HCT116 (cell line): ENCODE data around the gene ROR2. TPM values are rescaled to one million over a fixed set of nuclear protein-coding genes. Genes with fewer than 3 reads are reported as not detected.

ENCODE experiments used
- ATAC-seq: fragments of 200-7000 bp; cut with Tn5 transposase; 2 replicates; pipeline ENCODE4 v1.9.1; 2020; ENCODE audit warnings: mild to moderate bottlenecking, moderate library complexity
- BruUV-seq: library from RNA; stranded (reverse); fragments of 400-500 nt; replicated peaks from 2 replicates; lab custom pipeline; 2021; lab: Mats Ljungman, UMichigan
- CTCF ChIA-PET: fragments of 300-600 bp; sonication (Branson Sonifier 250); formaldehyde crosslinking; loops from one replicate; lab custom pipeline; 2021; ENCODE audit warnings: antibody characterized with exemption; lab: Charles Lee
- POLR2A ChIA-PET: fragments of 300-600, 350-600 bp; sonication (Branson Sonifier 250); formaldehyde crosslinking; loops from one replicate; lab custom pipeline; 2021; ENCODE audit warnings: antibody characterized with exemption; lab: Charles Lee
- RAD21 ChIA-PET, 2 experiments: fragments of 300-600 bp; sonication (Branson Sonifier 250); formaldehyde crosslinking; loops; one replicate each; lab custom pipeline; 2023; ENCODE audit warnings: low total read pairs in 2 of 2; ENCODE audit not compliant: uncharacterized antibody in 2 of 2, unreplicated experiment in 2 of 2, low non-redundant PET in 1 of 2; lab: Charles Lee
- DNase-seq: peaks from one replicate; pipeline ENCODE4 v3.0.0-alpha.2; 2010; ENCODE audit warnings: low read depth, low spot score
- H2AFZ ChIP-seq: fragments of 200-600 bp; shearing (Covaris generic), sonication (generic); 2 replicates; pipeline ENCODE4 v1.6.1; 2017; ENCODE audit warnings: low read depth, mixed run types, mixed read lengths, antibody characterized with exemption, low read length; ENCODE audit not compliant: poor library complexity, severe bottlenecking
- H3K27ac ChIP-seq: 2 replicates; pipeline ENCODE4 v1.5.1; 2012; ENCODE audit warnings: low read depth, low read length
- H3K27me3 ChIP-seq: fragments of 200-600 bp; sonication (generic); 2 replicates; pipeline ENCODE4 v1.6.1; 2016; ENCODE audit warnings: mixed run types, low read length, mixed read lengths; ENCODE audit not compliant: insufficient read depth
- H3K36me3 ChIP-seq, 2 experiments: fragments of 200-500 bp in 1 of 2; fragments of 200-600 bp in 1 of 2; sonication (Bioruptor generic) in 1 of 2; sonication (generic) in 1 of 2; 2 replicates each; pipeline versions ENCODE4 v1.5.1 to v1.6.1; 2014 to 2016; ENCODE audit warnings: low read length in 2 of 2, inconsistent platforms in 1 of 2, mixed read lengths in 1 of 2, mixed run types in 1 of 2; ENCODE audit not compliant: insufficient read depth in 2 of 2, control insufficient read depth in 1 of 2
- H3K4me1 ChIP-seq, 2 experiments: fragments of 200-600 bp in 1 of 2; sonication (generic) in 1 of 2; 2 replicates each; pipeline versions ENCODE4 v1.5.1 to v1.6.1; 2012 to 2017; ENCODE audit warnings: low read length in 2 of 2, inconsistent platforms in 1 of 2, mild to moderate bottlenecking in 1 of 2, mixed read lengths in 1 of 2, mixed run types in 1 of 2, moderate library complexity in 1 of 2; ENCODE audit not compliant: insufficient read depth in 2 of 2, control insufficient read depth in 1 of 2
- H3K4me2 ChIP-seq: fragments of 200-600 bp; sonication (generic); 2 replicates; pipeline ENCODE4 v1.6.1; 2017; ENCODE audit warnings: mixed run types, low read length, mixed read lengths
- H3K4me3 ChIP-seq, 2 experiments: fragments of 200-600 bp in 1 of 2; sonication (generic) in 1 of 2; replicated peaks in 1 of 2; 2 replicates each; pipeline ENCODE4 v1.5.1; 2011 to 2016; ENCODE audit warnings: low read length in 2 of 2, control low read depth in 1 of 2, low read depth in 1 of 2, mild to moderate bottlenecking in 1 of 2, mixed read lengths in 1 of 2, mixed run types in 1 of 2
- H3K79me2 ChIP-seq: fragments of 200-600 bp; sonication (generic); 2 replicates; pipeline ENCODE4 v1.6.1; 2017; ENCODE audit warnings: mild to moderate bottlenecking, mixed run types, low read length, moderate library complexity, mixed read lengths; ENCODE audit not compliant: insufficient read depth
- H3K9ac ChIP-seq: fragments of 200-600 bp; sonication (generic); 2 replicates; pipeline ENCODE4 v1.6.1; 2016; ENCODE audit warnings: low read length, mixed read lengths
- H3K9me2 ChIP-seq: fragments of 200-600 bp; sonication (generic), shearing (Covaris generic); 2 replicates; pipeline ENCODE4 v1.6.1; 2017; ENCODE audit warnings: mixed run types, mild to moderate bottlenecking, moderate library complexity; ENCODE audit not compliant: insufficient read depth
- H3K9me3 ChIP-seq, 2 experiments: fragments of 200-500 bp in 1 of 2; fragments of 200-600 bp in 1 of 2; sonication (Bioruptor generic) in 1 of 2; sonication (generic) in 1 of 2; 2 replicates each; pipeline ENCODE4 v1.6.1; 2014 to 2017; ENCODE audit warnings: low read length in 2 of 2, mixed read lengths in 2 of 2, inconsistent platforms in 1 of 2, low read depth in 1 of 2, mild to moderate bottlenecking in 1 of 2, mixed run types in 1 of 2, moderate library complexity in 1 of 2; ENCODE audit not compliant: control insufficient read depth in 1 of 2, insufficient read depth in 1 of 2
- H4K20me1 ChIP-seq: fragments of 200-600 bp; sonication (generic), shearing (Covaris generic); 2 replicates; pipeline ENCODE4 v1.6.1; 2017; ENCODE audit warnings: mixed run types, mild to moderate bottlenecking, moderate library complexity; ENCODE audit not compliant: insufficient read depth
- CEBPB ChIP-seq: IDR thresholded peaks from 2 replicates; pipeline ENCODE4 v1.6.1; 2012; ENCODE audit warnings: low read depth
- EZH2 ChIP-seq: fragments of 200-600 bp; sonication (generic); IDR thresholded peaks from 2 replicates; pipeline ENCODE4 v1.6.1; 2017; ENCODE audit warnings: antibody characterized with exemption, mixed run types
- EZH2phosphoT487 ChIP-seq: fragments of 200-600 bp; IDR thresholded peaks from 2 replicates; pipeline ENCODE4 v1.6.1; 2018; ENCODE audit warnings: antibody characterized with exemption, borderline replicate concordance
- FOSL1 ChIP-seq: IDR thresholded peaks from 2 replicates; pipeline ENCODE4 v1.6.1; 2012; ENCODE audit warnings: low read depth
- JUND ChIP-seq: IDR thresholded peaks from 2 replicates; pipeline ENCODE4 v1.6.1; 2012
- POLR2A ChIP-seq: IDR thresholded peaks from 2 replicates; pipeline ENCODE4 v1.7.0; 2011; ENCODE audit warnings: borderline replicate concordance; ENCODE audit not compliant: insufficient read depth, insufficient read length; ENCODE audit errors: extremely low read depth
- RAD21 ChIP-seq: IDR thresholded peaks from 2 replicates; pipeline ENCODE4 v1.6.1; 2012; ENCODE audit warnings: low read depth, mild to moderate bottlenecking
- ZNF274 ChIP-seq: fragments of 200-500 bp; sonication (Bioruptor generic); IDR thresholded peaks from 2 replicates; pipeline ENCODE4 v1.6.1; 2014; ENCODE audit warnings: mild to moderate bottlenecking, low read depth, low read length, inconsistent platforms
- intact Hi-C: fragments of 100-400 bp; cut with micrococcal nuclease; formaldehyde crosslinking; loops from 2 replicates; pipeline ENCODE4 v1.10.0; 2022
- total RNA-seq: library from RNA; stranded (reverse); gene quantifications from one replicate; pipeline ENCODE4 v1.2.1, GENCODE V29; 2021; ENCODE audit not compliant: unreplicated experiment
- TF ChIP-seq, protein P1 (sequence below), 3 experiments: fragments of 200-600 bp in 1 of 3; sonication (generic) in 1 of 3; IDR thresholded peaks in 2 of 3; conservative IDR thresholded peaks in 1 of 3; 2 replicates each; pipeline ENCODE4 v1.5.1; 2012 to 2017; ENCODE audit warnings: low read depth in 2 of 3, low read length in 2 of 3, antibody characterized with exemption in 1 of 3, borderline replicate concordance in 1 of 3, control low read depth in 1 of 3, mild to moderate bottlenecking in 1 of 3, mixed read lengths in 1 of 3, mixed run types in 1 of 3, moderate library complexity in 1 of 3; ENCODE audit not compliant: insufficient read depth in 1 of 3

The ROR2 gene
- total RNA-seq, 1 experiment from 2014 or later, result 15.7 TPM

DNA sequence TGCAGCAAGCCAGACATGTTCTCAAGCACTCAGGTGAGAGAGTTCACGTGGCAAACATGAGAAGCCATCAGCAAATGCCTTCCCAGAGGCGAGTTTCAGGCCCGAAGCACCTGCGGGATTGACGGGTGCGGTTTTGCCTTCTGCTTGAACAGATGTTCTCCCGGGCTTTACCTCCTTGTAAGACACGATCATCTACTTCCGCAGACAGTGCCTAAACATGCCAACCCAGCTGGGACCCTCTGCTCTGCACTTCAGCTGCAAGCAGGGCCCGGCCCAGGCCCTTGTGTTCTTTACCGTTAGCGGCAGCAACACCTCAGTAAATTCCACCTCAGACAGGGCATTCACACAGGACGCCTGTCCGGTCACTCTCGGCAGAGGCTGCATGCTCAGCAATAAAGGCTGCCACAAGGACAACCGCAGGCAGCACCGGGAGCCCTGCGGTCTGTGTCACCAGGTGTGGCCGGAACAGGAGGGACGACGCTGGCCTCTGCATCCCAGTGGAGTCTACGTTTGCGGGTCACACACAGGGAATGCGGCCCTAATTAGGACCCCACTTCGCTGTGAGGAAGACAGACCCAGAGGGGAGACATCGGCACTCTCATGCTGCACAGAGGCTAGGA, 139.6 kb downstream of the ROR2 start (continued):
- TF ChIP-seq EZH2, result no peak
- no peak for TF ChIP-seq POLR2A
- TF ChIP-seq, protein P1, sequence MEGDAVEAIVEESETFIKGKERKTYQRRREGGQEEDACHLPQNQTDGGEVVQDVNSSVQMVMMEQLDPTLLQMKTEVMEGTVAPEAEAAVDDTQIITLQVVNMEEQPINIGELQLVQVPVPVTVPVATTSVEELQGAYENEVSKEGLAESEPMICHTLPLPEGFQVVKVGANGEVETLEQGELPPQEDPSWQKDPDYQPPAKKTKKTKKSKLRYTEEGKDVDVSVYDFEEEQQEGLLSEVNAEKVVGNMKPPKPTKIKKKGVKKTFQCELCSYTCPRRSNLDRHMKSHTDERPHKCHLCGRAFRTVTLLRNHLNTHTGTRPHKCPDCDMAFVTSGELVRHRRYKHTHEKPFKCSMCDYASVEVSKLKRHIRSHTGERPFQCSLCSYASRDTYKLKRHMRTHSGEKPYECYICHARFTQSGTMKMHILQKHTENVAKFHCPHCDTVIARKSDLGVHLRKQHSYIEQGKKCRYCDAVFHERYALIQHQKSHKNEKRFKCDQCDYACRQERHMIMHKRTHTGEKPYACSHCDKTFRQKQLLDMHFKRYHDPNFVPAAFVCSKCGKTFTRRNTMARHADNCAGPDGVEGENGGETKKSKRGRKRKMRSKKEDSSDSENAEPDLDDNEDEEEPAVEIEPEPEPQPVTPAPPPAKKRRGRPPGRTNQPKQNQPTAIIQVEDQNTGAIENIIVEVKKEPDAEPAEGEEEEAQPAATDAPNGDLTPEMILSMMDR (IDR thresholded peaks at IDR 0.05 in 2 of 3, conservative IDR thresholded peaks at IDR 0.05 in 1 of 3; ENCODE audit: borderline replicate concordance in 1 of 3, insufficient read depth in 1 of 3, low read depth in 2 of 3, low read length in 2 of 3), result no peak
- TF ChIP-seq JUND, result no peak
- TF ChIP-seq RAD21, result no peak
- no peak for TF ChIP-seq FOSL1
- no peak for TF ChIP-seq ZNF274
- TF ChIP-seq CEBPB, result no peak

DNA sequence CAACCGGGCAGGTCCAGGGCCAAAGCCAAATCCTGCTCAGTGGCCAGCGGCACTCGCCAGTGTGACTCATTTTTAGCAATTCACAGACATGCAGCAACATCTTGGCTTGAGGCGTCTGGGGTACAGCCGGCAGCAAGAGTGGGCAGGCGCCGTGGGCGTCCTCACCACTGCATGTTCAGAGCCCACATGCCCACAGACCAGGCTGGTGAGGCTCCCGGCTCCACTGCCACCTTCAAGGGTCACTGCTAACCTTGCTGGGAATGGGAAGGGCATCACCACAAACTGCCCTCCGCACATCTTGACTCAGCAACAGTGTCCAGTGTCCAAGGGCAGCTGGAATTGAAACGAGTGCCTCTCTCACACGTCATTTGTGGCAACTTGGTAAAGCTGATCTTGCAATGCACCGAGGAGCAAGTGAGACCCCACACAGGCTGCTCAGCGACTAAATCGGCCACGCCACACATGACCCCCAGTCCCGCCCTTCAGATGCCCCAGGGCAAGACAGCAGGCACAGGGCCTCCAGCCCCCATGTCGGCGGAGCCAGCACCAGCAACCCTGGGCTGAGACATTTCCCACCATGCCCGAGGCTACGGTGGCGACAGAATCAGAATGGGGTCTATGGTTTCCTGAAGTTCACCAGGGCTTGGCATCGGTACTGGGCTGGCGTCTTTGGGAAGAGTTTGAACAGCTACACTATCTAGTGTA, 140.3 kb downstream of the ROR2 start:
- no peak for DNase-seq
- intact Hi-C loops, result no loop called here
- no peaks in the 10 kb centered on the region for H3K4me1 ChIP-seq

More for the DNA sequence above, 140.3 kb downstream of the ROR2 start:
- POLR2A ChIA-PET, result no interaction called here
- no peak for ATAC-seq
- CTCF ChIA-PET, result no interaction called here
- RAD21 ChIA-PET, result no interaction called here
- Histone ChIP-seq H4K20me1 (no peaks in the 10 kb centered on the region), H3K79me2 (peaks cover 8% of the 10 kb centered on the region; the same call in 1 of the 2 replicates), H3K27ac (no peak overlapping the region), H3K9me3 (no peaks in the 10 kb centered on the region), H3K9ac (no peak overlapping the region), H3K36me3 (no peaks in the 10 kb centered on the region), H3K4me3 (no peak overlapping the region), H2AFZ (no peak overlapping the region), H3K27me3 (no peaks in the 10 kb centered on the region), H3K9me2 (no peaks in the 10 kb centered on the region), H3K4me2 (no peak overlapping the region)
- BruUV-seq, result no TSS peak
- no peak for TF ChIP-seq EZH2phosphoT487
